DMS153 (cell line): ENCODE results near the gene UBE2Q2.
A peak's percentile ranks its signal among the peaks of the same experiment; 100 is the strongest.
"Not testable (repeated sequence)": the region's sequence is repeated elsewhere in the genome, so short reads cannot be mapped to it uniquely, and the experiment has no call there.

Experiments
- DNase-seq: peaks from one replicate; lab custom pipeline; 2025; lab: John Stamatoyannopoulos, UW

The UBE2Q2 gene

DNA sequence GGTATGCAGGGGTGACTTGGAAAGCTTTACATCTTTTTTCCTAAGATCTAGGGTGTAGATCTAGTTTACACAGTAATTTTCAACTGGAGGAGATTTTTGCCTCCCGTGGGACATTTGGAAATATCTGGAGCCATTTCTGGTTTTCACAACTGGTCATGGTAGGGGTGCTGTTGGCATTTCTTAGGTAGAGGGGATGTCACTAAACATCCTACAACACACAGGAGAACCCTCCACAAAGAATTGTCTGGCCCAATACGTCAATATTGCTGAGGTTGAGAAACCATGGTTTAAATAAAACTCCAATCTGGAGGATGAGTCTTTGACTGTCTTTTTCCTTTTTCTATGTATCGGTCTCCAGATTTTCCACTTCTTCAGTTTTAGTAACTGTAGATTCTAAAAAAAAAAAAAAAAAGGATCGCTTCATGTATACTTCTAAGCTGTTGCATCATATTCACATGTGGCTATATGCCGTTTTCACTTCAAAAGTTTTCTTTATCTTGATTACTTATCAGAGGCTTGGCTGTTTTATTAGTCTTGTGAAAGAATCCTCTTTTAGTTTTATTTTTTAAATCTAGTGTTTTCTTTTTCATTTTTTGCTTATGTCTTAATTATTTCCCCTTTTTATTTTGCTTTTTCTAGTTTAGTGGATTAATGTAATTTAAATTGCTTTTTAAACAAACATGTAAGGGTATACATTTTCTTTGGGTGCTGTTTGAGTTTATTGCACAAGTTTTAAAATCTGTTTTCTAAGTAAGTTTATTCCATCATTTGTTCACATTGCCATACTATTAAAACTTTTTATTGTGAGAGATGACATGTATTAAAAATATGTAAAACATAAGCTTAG lies 21.2 kb downstream of the UBE2Q2 start:
- DNase-seq = no peak

GRCh38 chr15:75866045-75866444 lies 22.8 kb downstream of the UBE2Q2 start:
- DNase-seq = not testable (repeated sequence)

DNA sequence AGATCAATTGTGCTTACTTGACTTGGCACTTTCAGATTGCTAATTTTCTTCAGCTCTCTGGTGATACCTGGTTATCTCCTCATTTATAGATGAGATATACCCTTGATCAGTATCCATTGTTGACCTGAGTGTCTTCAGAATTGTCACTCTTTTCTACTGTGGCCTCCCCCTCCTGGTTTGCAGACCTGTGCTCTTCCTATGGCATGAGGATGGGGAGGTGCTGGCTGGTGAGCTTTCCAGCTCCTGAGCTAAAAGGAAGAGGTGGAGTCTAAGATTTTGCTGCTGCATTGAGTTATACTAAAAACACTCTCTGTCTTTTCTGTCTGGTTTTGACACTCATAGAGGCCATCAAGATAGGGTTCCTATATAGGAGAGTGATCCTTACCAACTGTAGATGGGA lies 23.7 kb downstream of the UBE2Q2 start:
- no peak for DNase-seq

GRCh38 chr15:75867449-75867848 lies 24.2 kb downstream of the UBE2Q2 start:
- no peak for DNase-seq

- no peak for DNase-seq
Observed at GRCh38 chr15:75868019-75868418, 24.8 kb downstream of the UBE2Q2 start.

GRCh38 chr15:75869446-75869845 lies 26.2 kb downstream of the UBE2Q2 start:
- no peak for DNase-seq

DNA sequence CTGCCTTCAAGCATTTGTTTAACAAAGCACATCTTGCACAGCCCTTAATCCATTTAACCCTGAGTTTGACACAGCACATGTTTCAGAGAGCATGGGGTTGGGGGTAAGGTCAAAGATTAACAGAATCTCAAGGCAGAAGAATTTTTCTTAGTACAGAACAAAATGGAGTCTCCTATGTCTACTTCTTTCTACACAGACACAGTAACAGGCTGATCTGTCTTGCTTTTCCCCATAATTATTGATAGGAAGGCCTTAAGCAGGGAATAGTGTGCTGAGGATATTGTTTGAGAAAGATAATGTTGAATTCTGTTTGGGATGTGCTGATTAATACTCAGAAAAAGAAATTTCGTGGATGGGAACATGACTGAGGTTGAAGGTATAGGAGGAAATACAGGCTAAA lies 28.3 kb downstream of the UBE2Q2 start:
- not testable (repeated sequence) for DNase-seq

DNA sequence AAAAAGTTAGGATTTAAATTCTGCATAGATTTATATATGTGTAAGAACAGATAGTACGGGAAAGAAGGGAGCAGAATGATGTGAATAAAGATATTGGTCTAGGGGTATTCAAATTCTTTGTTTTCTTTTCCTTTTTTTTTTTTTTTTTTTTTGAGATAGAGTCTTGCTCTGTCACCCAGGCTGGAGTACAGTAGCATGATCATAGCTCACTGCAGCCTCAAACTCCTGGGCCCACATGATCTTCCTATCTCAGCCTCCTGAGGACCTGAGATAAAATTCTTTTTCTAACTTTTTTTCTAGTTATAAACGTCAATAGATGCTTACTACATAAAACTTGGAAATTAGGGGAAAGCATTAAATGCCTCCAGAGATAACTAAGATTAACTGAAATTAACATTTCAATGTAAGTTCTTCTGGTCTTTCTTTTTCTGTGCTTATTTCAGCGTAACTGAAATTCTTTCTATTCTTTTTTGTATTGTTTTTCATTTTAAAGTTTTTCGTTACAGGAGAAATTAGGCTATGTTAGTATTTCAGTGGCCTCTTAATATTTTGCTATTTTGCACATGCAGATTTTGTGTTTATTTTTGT lies 29.2 kb downstream of the UBE2Q2 start:
- DNase-seq = no peak

- no peak for DNase-seq
Observed at GRCh38 chr15:75884041-75884440, 40.8 kb downstream of the UBE2Q2 start.

DNA sequence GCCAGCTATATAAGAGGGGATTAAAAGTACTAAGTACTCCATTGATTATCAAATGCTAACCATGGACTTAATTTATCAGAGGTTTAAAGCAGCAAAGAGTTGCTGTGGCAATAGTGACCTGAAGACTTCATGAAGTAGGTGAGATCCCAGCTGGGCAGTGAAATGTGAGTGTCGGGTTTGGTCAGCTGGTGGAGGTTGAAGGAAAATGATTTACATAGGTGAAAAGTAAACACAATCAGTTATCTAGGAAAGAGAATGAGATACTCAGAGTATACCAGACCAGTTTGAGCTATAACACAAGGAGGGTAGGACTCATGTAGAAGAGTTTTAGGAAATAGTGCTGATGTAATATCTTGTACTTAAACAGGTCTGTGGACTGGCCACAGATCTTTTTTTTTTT lies 43.9 kb downstream of the UBE2Q2 start:
- no peak for DNase-seq

- DNase-seq = no peak
Observed at GRCh38 chr15:75891895-75892294, 48.6 kb downstream of the UBE2Q2 start.

DNA sequence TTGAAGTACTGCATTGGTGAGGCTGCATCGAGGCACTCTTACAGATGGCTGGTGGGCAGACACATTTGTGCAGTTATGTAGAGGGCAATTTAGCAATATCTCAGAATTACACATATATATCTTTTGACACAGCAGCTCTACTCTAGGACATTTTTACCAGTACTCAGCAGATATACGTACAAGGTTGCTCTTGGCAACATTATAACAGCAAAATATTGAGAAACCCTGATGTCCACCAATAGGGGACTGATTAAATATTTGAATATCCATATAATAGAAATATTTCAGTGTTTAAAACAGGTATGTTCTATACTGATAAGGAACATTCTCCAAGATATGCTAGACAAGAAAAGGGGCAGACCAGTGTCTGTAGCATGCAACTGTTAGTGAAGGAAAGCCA lies 52.5 kb downstream of the UBE2Q2 start:
- DNase-seq = no peak

DNA sequence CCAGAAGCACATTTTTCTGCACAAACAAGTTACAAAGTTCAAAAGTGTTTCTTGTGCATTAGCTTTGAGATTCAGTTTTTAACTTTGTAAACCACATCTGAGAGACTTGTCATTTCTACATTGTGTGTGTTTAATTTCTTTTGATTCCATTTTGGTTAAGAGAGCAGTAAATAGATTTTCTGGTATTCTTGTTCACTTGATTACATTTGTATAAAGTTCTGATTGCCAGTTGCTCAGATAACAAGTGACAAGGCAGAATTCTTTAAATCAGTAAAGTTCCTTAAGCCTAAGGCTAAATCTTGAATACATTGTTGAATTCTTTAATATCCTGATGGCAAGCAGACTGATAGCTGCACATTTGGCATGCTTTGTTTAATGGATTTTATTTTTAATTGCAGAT lies 57.3 kb downstream of the UBE2Q2 start:
- DNase-seq = no peak

GRCh38 chr15:75902129-75902557 lies 58.9 kb downstream of the UBE2Q2 start:
- DNase-seq = no peak

DNA sequence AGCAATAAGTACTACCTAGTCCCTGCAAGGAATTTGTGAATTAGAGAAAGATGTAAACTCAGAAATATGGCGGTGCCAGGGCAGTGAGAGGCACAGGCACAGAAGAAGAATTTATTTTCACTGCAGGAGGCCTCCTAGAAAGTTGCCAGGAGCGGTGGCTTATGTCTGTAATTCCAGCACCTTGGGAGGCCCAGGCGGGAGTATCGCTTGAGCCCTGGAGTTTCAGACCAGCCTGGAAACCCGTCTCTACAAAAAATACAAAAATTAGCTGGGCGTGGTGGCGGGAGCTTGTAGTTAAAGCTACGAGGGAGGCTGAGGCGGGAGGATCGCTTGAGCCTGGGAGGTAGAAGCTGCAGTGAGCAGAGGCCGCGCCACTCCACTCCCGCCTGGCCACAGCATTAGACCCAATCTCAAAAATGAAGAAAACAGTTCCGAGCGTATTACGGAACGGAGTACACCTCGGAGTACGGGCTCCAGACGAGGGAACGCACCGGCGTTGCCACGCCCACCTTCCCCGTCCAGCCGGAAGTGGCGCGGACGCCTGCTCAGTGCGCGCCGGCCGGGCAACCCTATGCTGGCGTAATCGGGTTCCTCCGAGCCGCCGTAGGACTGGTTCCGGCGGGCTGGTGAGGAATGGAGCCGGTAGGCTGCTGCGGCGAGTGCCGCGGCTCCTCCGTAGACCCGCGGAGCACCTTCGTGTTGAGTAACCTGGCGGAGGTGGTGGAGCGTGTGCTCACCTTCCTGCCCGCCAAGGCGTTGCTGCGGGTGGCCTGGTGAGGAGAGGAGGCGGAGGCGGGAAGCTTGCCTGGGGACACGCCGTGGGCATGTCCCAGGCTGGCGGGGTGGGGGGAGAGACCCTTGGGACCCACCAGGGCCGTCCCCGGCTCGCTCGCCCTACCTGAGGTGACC lies 60.3 kb downstream of the UBE2Q2 start, which contains the start of gene FBXO22:
FBXO22 (plus strand) TSS at position 548 of the 909 bp plus-strand sequence; CDS start at position 634, 86 bp downstream.
- peak; percentile 41 for DNase-seq

GRCh38 chr15:75905231-75905630 lies 62.0 kb downstream of the UBE2Q2 start:
- DNase-seq = no peak

DNA sequence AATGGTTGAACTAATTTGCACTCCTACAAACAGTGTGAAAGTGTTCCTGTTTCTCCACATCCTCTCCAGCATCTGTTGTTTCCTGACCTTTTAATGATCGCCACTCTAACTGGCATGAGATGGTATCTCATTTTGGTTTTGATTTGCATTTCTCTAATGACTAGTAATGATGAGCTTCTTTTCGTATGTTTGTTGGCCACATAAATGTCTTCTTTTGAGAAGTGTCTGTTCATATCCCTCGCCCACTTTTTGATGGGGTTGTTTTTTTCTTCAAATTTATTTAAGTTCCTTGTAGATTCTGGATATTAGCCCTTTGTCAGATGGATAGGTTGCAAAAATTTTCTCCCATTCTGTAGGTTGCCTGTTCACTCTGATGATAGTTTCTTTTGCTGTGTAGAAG lies 67.1 kb downstream of the UBE2Q2 start:
- not testable (repeated sequence) for DNase-seq

- no peak for DNase-seq
Observed at GRCh38 chr15:75916978-75917377, 73.7 kb downstream of the UBE2Q2 start.

DNA sequence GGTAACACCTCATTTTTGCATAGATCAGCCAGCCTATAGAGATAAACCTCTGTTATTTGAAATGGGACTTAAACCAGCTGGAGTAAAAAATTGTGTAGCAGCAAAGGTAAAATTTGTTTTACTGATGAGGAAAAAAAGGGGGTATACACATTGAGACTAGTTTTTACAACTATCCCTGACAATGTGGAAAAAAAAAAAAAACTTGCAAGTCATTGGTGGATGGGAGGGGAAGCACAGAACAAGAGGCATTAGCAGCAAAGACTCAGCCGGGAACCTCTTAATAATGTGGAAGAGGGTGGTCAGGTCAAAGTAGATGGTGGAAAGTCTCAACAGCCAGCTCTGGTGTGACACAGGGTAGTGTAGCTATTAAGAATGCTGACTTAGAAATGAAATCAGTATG lies 74.9 kb downstream of the UBE2Q2 start:
- DNase-seq = no peak

DNA sequence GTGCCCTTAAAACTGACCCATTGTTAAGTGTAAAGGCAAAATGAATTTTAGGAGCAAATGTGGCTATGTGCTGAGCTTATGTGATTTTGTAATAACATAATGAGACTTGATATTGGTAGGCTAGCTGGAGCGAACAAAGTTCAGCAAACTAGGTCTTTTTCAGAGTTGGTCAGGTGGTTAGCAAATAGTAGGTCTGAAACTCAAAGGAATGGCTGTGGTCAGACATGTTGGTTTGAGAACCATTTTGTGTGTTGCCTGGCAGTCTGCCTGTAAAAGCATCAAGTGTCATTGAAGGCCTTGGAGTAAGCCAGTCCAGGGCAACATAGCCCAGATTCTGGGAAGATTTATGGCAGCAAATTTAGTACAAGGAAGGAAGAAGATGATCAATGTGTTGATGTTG lies 76.8 kb downstream of the UBE2Q2 start:
- no peak for DNase-seq

- no peak for DNase-seq
Observed at GRCh38 chr15:75921732-75922703, 78.8 kb downstream of the UBE2Q2 start.
